Calu3 (cell line): ENCODE results near the gene GPR35. TPM values are rescaled to one million over a fixed set of nuclear protein-coding genes. Genes with fewer than 3 reads are reported as not detected.

Experiments used
- BruUV-seq: library from RNA; stranded (reverse); fragments of 400-500 nt; replicated peaks from 2 replicates; lab custom pipeline; 2021; lab: Mats Ljungman, UMichigan
- CTCF ChIA-PET: fragments of 300-600 bp; sonication (Branson Sonifier 250); formaldehyde crosslinking; loops from one replicate; lab custom pipeline; 2022; ENCODE audit warnings: antibody characterized with exemption; lab: Charles Lee
- DNase-seq: peaks from one replicate; pipeline ENCODE4 v3.0.0; 2022
- H3K27ac Mint-ChIP-seq: one replicate; pipeline ENCODE4 v1.8.0; 2022; ENCODE audit warnings: mixed read lengths; ENCODE audit not compliant: unreplicated experiment
- H3K27me3 Mint-ChIP-seq: one replicate; pipeline ENCODE4 v1.8.0; 2022; ENCODE audit warnings: mixed read lengths; ENCODE audit not compliant: unreplicated experiment
- H3K36me3 Mint-ChIP-seq: one replicate; pipeline ENCODE4 v1.8.0; 2022; ENCODE audit warnings: mild to moderate bottlenecking, moderate library complexity, mixed read lengths; ENCODE audit not compliant: insufficient read depth, unreplicated experiment
- H3K4me1 Mint-ChIP-seq: one replicate; pipeline ENCODE4 v1.8.0; 2022; ENCODE audit warnings: mild to moderate bottlenecking, low read depth, mixed read lengths; ENCODE audit not compliant: unreplicated experiment
- H3K4me3 Mint-ChIP-seq: one replicate; pipeline ENCODE4 v1.8.0; 2022; ENCODE audit warnings: mild to moderate bottlenecking, low read depth, moderate library complexity, mixed read lengths; ENCODE audit not compliant: unreplicated experiment
- H3K9me3 Mint-ChIP-seq: one replicate; pipeline ENCODE4 v1.8.0; 2022; ENCODE audit warnings: low read depth, mixed read lengths; ENCODE audit not compliant: unreplicated experiment
- CTCF ChIP-seq: fragments of 200-600 bp; IDR thresholded peaks from one replicate; pipeline ENCODE4 v1.8.0; 2022; ENCODE audit warnings: antibody characterized with exemption; ENCODE audit not compliant: unreplicated experiment
- intact Hi-C: fragments of 100-400 bp; cut with micrococcal nuclease; formaldehyde crosslinking; loops from one replicate; pipeline ENCODE4 v1.10.0; 2022; ENCODE audit not compliant: unreplicated experiment
- total RNA-seq: library from RNA; stranded (reverse); gene quantifications from 2 replicates; pipeline ENCODE4 v1.2.3, GENCODE V29; 2022

Gene GPR35
- total RNA-seq, 1 experiment from 2014 or later: 40.3 TPM

DNA sequence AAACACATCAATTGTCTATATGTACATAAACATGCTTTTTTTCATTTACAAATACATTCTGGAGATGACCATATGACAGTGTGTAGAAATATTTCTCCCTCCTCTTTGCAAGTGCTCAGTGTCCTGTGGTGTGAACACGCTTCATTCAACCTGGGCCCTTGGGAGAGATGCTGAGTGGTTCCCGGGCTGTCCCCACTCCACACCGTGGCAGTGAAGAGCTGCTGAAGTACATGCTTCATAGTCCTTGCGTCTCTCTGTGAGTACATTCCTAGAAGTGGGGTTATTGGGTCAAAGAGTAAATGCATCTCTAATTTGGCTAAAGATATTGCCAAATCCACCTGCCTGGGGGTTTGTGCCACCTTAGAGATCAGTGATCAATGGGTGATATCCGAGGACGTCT is 6.5 kb upstream of the GPR35 start:
- H3K27ac Mint-ChIP-seq: no peak overlapping the region
- TF ChIP-seq CTCF: no peak
- no peak for DNase-seq
- CTCF ChIA-PET: no interaction called here
- H3K27me3 Mint-ChIP-seq: no peaks in the 10 kb centered on the region
- H3K4me1 Mint-ChIP-seq: no peaks in the 10 kb centered on the region
- H3K36me3 Mint-ChIP-seq: peaks cover 63% of the 10 kb centered on the region
- intact Hi-C loops: no loop called here
- BruUV-seq: no TSS peak
- H3K4me3 Mint-ChIP-seq: no peak overlapping the region
- H3K9me3 Mint-ChIP-seq: peaks cover 5% of the 10 kb centered on the region

GRCh38 chr2:240619506-240620148 is 5.7 kb upstream of the GPR35 start:
- no peak for DNase-seq
- CTCF ChIA-PET: no interaction called here
- intact Hi-C loops: no loop called here
- Mint-ChIP-seq H3K27me3 (no peaks in the 10 kb centered on the region), H3K36me3 (peaks cover 70% of the 10 kb centered on the region), H3K9me3 (peaks cover 5% of the 10 kb centered on the region), H3K4me1 (no peaks in the 10 kb centered on the region), H3K4me3 (no peak overlapping the region), H3K27ac (no peak overlapping the region)
- no peak for TF ChIP-seq CTCF
- no TSS peak for BruUV-seq

DNA sequence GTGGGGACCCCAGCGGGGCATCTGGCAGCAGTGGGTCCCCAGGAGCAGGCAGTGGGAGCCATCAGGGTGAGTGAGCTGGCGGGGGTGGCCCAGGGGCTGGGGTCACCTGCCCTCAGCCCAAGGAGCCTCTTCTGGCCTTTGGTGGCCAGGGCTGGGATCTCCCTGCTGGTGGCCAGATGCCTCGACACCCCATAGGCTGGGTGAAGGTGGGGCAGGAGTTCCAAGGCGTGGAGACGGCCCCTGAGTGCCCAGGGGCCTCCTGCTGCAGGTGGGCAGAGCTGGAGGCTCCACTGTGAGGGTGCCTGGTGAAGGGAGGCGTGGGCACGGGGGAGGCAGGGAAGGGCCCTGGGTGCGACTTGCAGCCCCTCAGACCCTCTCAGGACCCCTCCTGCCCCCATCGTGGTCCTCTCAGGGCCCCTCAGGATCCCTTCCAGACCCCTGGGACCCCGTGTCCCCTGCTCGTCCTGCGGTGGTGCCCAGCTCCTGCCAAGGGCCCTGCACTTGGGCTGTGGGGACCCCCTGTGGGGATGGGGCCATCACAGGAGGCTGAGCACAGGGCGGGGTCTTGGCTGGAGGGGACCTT is 5.0 kb upstream of the GPR35 start:
- H3K4me1 Mint-ChIP-seq: no peaks in the 10 kb centered on the region
- no peak overlapping the region for H3K4me3 Mint-ChIP-seq
- H3K27ac Mint-ChIP-seq: no peak overlapping the region
- H3K27me3 Mint-ChIP-seq: no peaks in the 10 kb centered on the region
- peaks cover 5% of the 10 kb centered on the region for H3K9me3 Mint-ChIP-seq
- no peak for TF ChIP-seq CTCF
- H3K36me3 Mint-ChIP-seq: peaks cover 76% of the 10 kb centered on the region
- no TSS peak for BruUV-seq
- CTCF ChIA-PET: no interaction called here
- intact Hi-C loops: no loop called here
- no peak for DNase-seq

- H3K9me3 Mint-ChIP-seq: peaks cover 5% of the 10 kb centered on the region
- no peak overlapping the region for H3K4me3 Mint-ChIP-seq
- no TSS peak for BruUV-seq
- CTCF ChIA-PET: no interaction called here
- TF ChIP-seq CTCF: no peak
- peaks cover 82% of the 10 kb centered on the region for H3K36me3 Mint-ChIP-seq
- H3K4me1 Mint-ChIP-seq: no peaks in the 10 kb centered on the region
- no peaks in the 10 kb centered on the region for H3K27me3 Mint-ChIP-seq
- intact Hi-C loops: no loop called here
- no peak for DNase-seq
- no peak overlapping the region for H3K27ac Mint-ChIP-seq
Measured at GRCh38 chr2:240620859-240621258, 4.4 kb upstream of the GPR35 start.
